H1 (cell line): Measurements from ENCODE around the gene TRAF3IP1. TPM values are rescaled to one million over a fixed set of nuclear protein-coding genes. Genes with fewer than 3 reads are reported as not detected.

Experiments
- CTCF ChIA-PET: fragments of 300-600 bp; sonication (Branson Sonifier 250); formaldehyde crosslinking; loops from one replicate; lab custom pipeline; 2021; ENCODE audit not compliant: partially characterized antibody; lab: Charles Lee
- POLR2A ChIA-PET: fragments of 300-600 bp; sonication (Branson Sonifier 250); formaldehyde crosslinking; loops from one replicate; lab custom pipeline; 2021; ENCODE audit warnings: inconsistent platforms; ENCODE audit not compliant: partially characterized antibody; lab: Charles Lee
- DNase-seq, 2 experiments: peaks; one replicate each; pipeline versions ENCODE4 v3.0.0 to v3.0.0-alpha.2; 2010 to 2022; ENCODE audit warnings: low spot score in 2 of 2, low read depth in 1 of 2, mixed read lengths in 1 of 2
- FAIRE-seq: peaks from 2 replicates; lab custom pipeline; 2011; peaks lifted over from hg19 to GRCh38; lab: Jason Lieb, UNC
- H2AFZ ChIP-seq: 2 replicates; pipeline ENCODE4 v1.8.1; 2012; ENCODE audit warnings: low read length, inconsistent platforms
- H2AK5ac ChIP-seq: 2 replicates; pipeline ENCODE4 v1.6.1; 2013; ENCODE audit warnings: low read depth, low read length
- H2BK120ac ChIP-seq: replicated peaks from 2 replicates; pipeline ENCODE3; 2013; ENCODE audit warnings: low read depth, low read length, inconsistent platforms
- H2BK12ac ChIP-seq: 2 replicates; pipeline ENCODE4 v1.6.1; 2013; ENCODE audit warnings: low read depth, low read length
- H2BK15ac ChIP-seq: 2 replicates; pipeline ENCODE4 v1.6.1; 2013; ENCODE audit warnings: low read length
- H2BK20ac ChIP-seq: 2 replicates; pipeline ENCODE4 v1.6.1; 2013; ENCODE audit warnings: low read length
- H2BK5ac ChIP-seq: 2 replicates; pipeline ENCODE4 v1.6.1; 2013; ENCODE audit warnings: low read depth, low read length
- H3K14ac ChIP-seq: 2 replicates; pipeline ENCODE4 v1.6.1; 2013; ENCODE audit warnings: inconsistent platforms; ENCODE audit not compliant: insufficient read length
- H3K18ac ChIP-seq: 2 replicates; pipeline ENCODE4 v1.6.1; 2013; ENCODE audit warnings: low read length; ENCODE audit errors: extremely low read depth
- H3K23ac ChIP-seq: 2 replicates; pipeline ENCODE4 v1.6.1; 2013; ENCODE audit warnings: inconsistent platforms; ENCODE audit not compliant: insufficient read length
- H3K23me2 ChIP-seq: 2 replicates; pipeline ENCODE4 v1.6.1; 2013; ENCODE audit warnings: low read depth, low read length
- H3K27ac ChIP-seq: 2 replicates; pipeline ENCODE4 v1.6.1; 2011; ENCODE audit warnings: low read depth, low read length, inconsistent platforms
- H3K27me3 ChIP-seq, 4 experiments: replicated peaks in 1 of 4; 1 replicate in 1 of 4; 2 replicates in 3 of 4; pipeline versions ENCODE4 v1.6.1 to v1.8.1; 2011 to 2013; ENCODE audit warnings: low read length in 3 of 4, mild to moderate bottlenecking in 3 of 4, inconsistent platforms in 2 of 4, mixed read lengths in 2 of 4, moderate library complexity in 1 of 4; ENCODE audit not compliant: control insufficient read depth in 3 of 4, insufficient read depth in 3 of 4; ENCODE audit errors: extremely low read depth in 1 of 4
- H3K36me3 ChIP-seq, 4 experiments: 2 replicates each; pipeline versions ENCODE4 v1.6.1 to v1.8.1; 2011 to 2013; ENCODE audit warnings: mild to moderate bottlenecking in 4 of 4, low read length in 3 of 4, moderate library complexity in 2 of 4, control low read depth in 1 of 4, inconsistent platforms in 1 of 4; ENCODE audit not compliant: insufficient read depth in 4 of 4, control insufficient read depth in 2 of 4
- H3K4ac ChIP-seq: replicated peaks from 2 replicates; pipeline ENCODE3; 2013; ENCODE audit warnings: low read length, low read depth, mixed read lengths, inconsistent platforms; ENCODE audit not compliant: insufficient read length
- H3K4me1 ChIP-seq, 4 experiments: replicated peaks in 1 of 4; 1 replicate in 1 of 4; 2 replicates in 3 of 4; pipeline versions ENCODE4 v1.6.1 to v1.8.1; 2011 to 2013; ENCODE audit warnings: low read length in 3 of 4, inconsistent platforms in 2 of 4, mixed read lengths in 1 of 4; ENCODE audit not compliant: insufficient read depth in 4 of 4, control insufficient read depth in 3 of 4
- H3K4me2 ChIP-seq, 2 experiments: 2 replicates each; pipeline versions ENCODE4 v1.6.1 to v1.8.1; 2011 to 2013; ENCODE audit warnings: low read depth in 2 of 2, low read length in 2 of 2, control low read depth in 1 of 2, inconsistent platforms in 1 of 2, mild to moderate bottlenecking in 1 of 2; ENCODE audit not compliant: insufficient read depth in 1 of 2
- H3K4me3 ChIP-seq, 4 experiments: fragments of 200-600, 300-600 bp in 1 of 4; sonication (generic), shearing (Covaris generic), sonication (Bioruptor Twin) in 1 of 4; 2 replicates each; pipeline versions ENCODE4 v1.5.1 to v1.8.1; 2011 to 2016; ENCODE audit warnings: low read length in 4 of 4, low read depth in 3 of 4, control low read depth in 2 of 4, inconsistent platforms in 2 of 4, mild to moderate bottlenecking in 2 of 4, mixed read lengths in 1 of 4, moderate library complexity in 1 of 4; ENCODE audit not compliant: insufficient read depth in 2 of 4; ENCODE audit errors: extremely low read depth in 1 of 4
- H3K56ac ChIP-seq: replicated peaks from 2 replicates; pipeline ENCODE3; 2013; ENCODE audit warnings: low read depth, mild to moderate bottlenecking, mixed read lengths, low read length, inconsistent platforms; ENCODE audit not compliant: insufficient read length
- H3K79me1 ChIP-seq: 2 replicates; pipeline ENCODE4 v1.6.1; 2013; ENCODE audit warnings: low read depth, low read length, control low read depth
- H3K79me2 ChIP-seq, 2 experiments: 2 replicates each; pipeline versions ENCODE4 v1.6.1 to v1.8.1; 2012 to 2013; ENCODE audit warnings: low read length in 2 of 2, mild to moderate bottlenecking in 2 of 2, inconsistent platforms in 1 of 2; ENCODE audit not compliant: insufficient read depth in 2 of 2, control insufficient read depth in 1 of 2
- H3K9ac ChIP-seq, 4 experiments: replicated peaks in 1 of 4; 1 replicate in 1 of 4; 2 replicates in 3 of 4; pipeline versions ENCODE4 v1.6.1 to v1.8.1; 2011 to 2013; ENCODE audit warnings: low read depth in 3 of 4, low read length in 3 of 4, control low read depth in 2 of 4, mild to moderate bottlenecking in 2 of 4, moderate library complexity in 2 of 4, inconsistent platforms in 1 of 4; ENCODE audit errors: extremely low read depth in 1 of 4
- H3K9me3 ChIP-seq, 2 experiments: 2 replicates each; pipeline versions ENCODE4 v1.6.1 to v1.8.1; 2012 to 2013; ENCODE audit warnings: mild to moderate bottlenecking in 2 of 2, moderate library complexity in 2 of 2, control low read depth in 1 of 2, inconsistent platforms in 1 of 2, low read depth in 1 of 2, low read length in 1 of 2, mixed read lengths in 1 of 2; ENCODE audit not compliant: insufficient read depth in 2 of 2
- H4K20me1 ChIP-seq, 2 experiments: replicated peaks in 1 of 2; 2 replicates each; pipeline versions ENCODE3 to v1.8.1; 2011 to 2013; ENCODE audit warnings: inconsistent platforms in 2 of 2, low read length in 2 of 2, mild to moderate bottlenecking in 1 of 2; ENCODE audit not compliant: insufficient read depth in 2 of 2, control insufficient read depth in 1 of 2
- H4K5ac ChIP-seq: 2 replicates; pipeline ENCODE4 v1.6.1; 2013; ENCODE audit warnings: low read length, low read depth, mixed read lengths, inconsistent platforms; ENCODE audit not compliant: insufficient read length
- H4K8ac ChIP-seq: 2 replicates; pipeline ENCODE4 v1.8.0; 2013; ENCODE audit warnings: mild to moderate bottlenecking, moderate library complexity, low read length, inconsistent platforms; ENCODE audit not compliant: insufficient read depth; ENCODE audit errors: extremely low read depth
- H4K91ac ChIP-seq: replicated peaks from 2 replicates; pipeline ENCODE3; 2013; ENCODE audit warnings: low read length, mixed read lengths, inconsistent platforms; ENCODE audit not compliant: insufficient read length
- ASH2L ChIP-seq: fragments of 200-600, 300-600 bp; sonication (generic); IDR thresholded peaks from one replicate; pipeline ENCODE4 v1.7.1; 2017; ENCODE audit warnings: low read length
- ATF2 ChIP-seq: IDR thresholded peaks from 2 replicates; pipeline ENCODE4 v1.6.1; 2012; ENCODE audit warnings: low read length, inconsistent platforms
- CREB1 ChIP-seq: IDR thresholded peaks from 2 replicates; pipeline ENCODE4 v1.6.1; 2012; ENCODE audit warnings: inconsistent platforms
- E2F6 ChIP-seq: IDR thresholded peaks from 2 replicates; pipeline ENCODE4 v1.6.1; 2012; ENCODE audit warnings: inconsistent platforms
- EZH2 ChIP-seq: fragments of 200-600 bp; sonication (generic); IDR thresholded peaks from 2 replicates; pipeline ENCODE4 v1.7.1; 2012; ENCODE audit warnings: low read depth, mild to moderate bottlenecking, moderate library complexity, low read length, inconsistent platforms; ENCODE audit not compliant: severe bottlenecking
- MAX ChIP-seq: IDR thresholded peaks from 2 replicates; pipeline ENCODE4 v1.6.1; 2012; ENCODE audit warnings: inconsistent platforms
- NANOG ChIP-seq: IDR thresholded peaks from 2 replicates; pipeline ENCODE4 v1.6.1; 2011; ENCODE audit warnings: low read length, low read depth, mild to moderate bottlenecking, inconsistent platforms; ENCODE audit not compliant: insufficient read depth, poor library complexity, severe bottlenecking
- SP2 ChIP-seq: IDR thresholded peaks from 2 replicates; pipeline ENCODE4 v1.6.1; 2012; ENCODE audit warnings: mild to moderate bottlenecking, low read length, inconsistent platforms
- SRF ChIP-seq: IDR thresholded peaks from 2 replicates; pipeline ENCODE4 v1.6.1; 2011; ENCODE audit warnings: mild to moderate bottlenecking, low read depth, low read length, moderate library complexity
- SUZ12 ChIP-seq: fragments of 200-600 bp; sonication (generic); IDR thresholded peaks from 2 replicates; pipeline ENCODE4 v1.6.1; 2012; ENCODE audit warnings: mild to moderate bottlenecking, inconsistent platforms, low read length, moderate library complexity, mixed read lengths
- WGBS, 2 experiments: shearing (Covaris generic) in 1 of 2; methylation state at CpG; one replicate each; pipeline versions ENCODE4 v1.1.6 to v1.1.7; 2013 to 2015; ENCODE audit warnings: low lambda C conversion rate in 2 of 2, mixed read lengths in 2 of 2, inconsistent platforms in 1 of 2, low coverage in 1 of 2, missing lambda C conversion rate in 1 of 2; ENCODE audit not compliant: insufficient replicate concordance in 2 of 2, insufficient coverage in 1 of 2, insufficient read length in 1 of 2; ENCODE audit errors: extremely low coverage in 1 of 2, missing lambda C conversion rate in 1 of 2; 5-methylcytosine and 5-hydroxymethylcytosine counted together
- polyA plus RNA-seq, 7 experiments: library from polyadenylated mRNA; depleted of rRNA in 3 of 7; stranded (reverse) in 5 of 7; unstranded in 2 of 7; fragments of >200 nt in 5 of 7; fragments of 200-250 nt in 2 of 7; gene quantifications; 1 replicate in 5 of 7; 2 replicates in 1 of 7; 4 replicates in 1 of 7; pipeline versions ENCODE4 v1.2.1 to v1.2.3, GENCODE V29; 2011 to 2013; ENCODE audit warnings: missing spikeins in 2 of 7, mixed read lengths in 2 of 7
- total RNA-seq: library from RNA; stranded (reverse); fragmentation: NEBNext Ultra II Directional; extraction: Animal tissue kit (Norgen Biotek cat#: 25700); gene quantifications from 2 replicates; pipeline ENCODE4 v1.2.1, GENCODE V29; 2021

TRAF3IP1 gene
- total and polyA plus RNA-seq, 2 of the 8 experiments (the other 6 are each of a cell fraction or from before 2014, with no cell fraction given), result 2.3 to 17.5 TPM

GRCh38 chr2:238284802-238285515 lies 35.4 kb upstream of the TRAF3IP1 start:
- POLR2A ChIA-PET, result interaction anchor here (1.3 to 1.4 kb wide), 2 partner anchors 14 to 16 kb away, joined by 3 read pairs; no protein-coding TSS in a partner anchor
- H2BK120ac ChIP-seq, result no peak overlapping the region

More at GRCh38 chr2:238284802-238285515, 35.4 kb upstream of the TRAF3IP1 start:
- no peak overlapping the region for H3K23ac ChIP-seq
- H3K4ac ChIP-seq, result no peak overlapping the region
- H2BK5ac ChIP-seq, result no peak overlapping the region
- CTCF ChIA-PET, result interaction anchor here (0.6 to 18.9 kb wide), 5 partner anchors 10 to 107 kb away, joined by 3 to 298 read pairs (median 6); no protein-coding TSS in a partner anchor
- no peak overlapping the region for H3K56ac ChIP-seq
- H2AFZ ChIP-seq, result no peak overlapping the region
- H3K4me2 ChIP-seq, result no peak overlapping the region
- no peak overlapping the region for H3K27ac ChIP-seq
- no peaks in the 10 kb centered on the region for H3K36me3 ChIP-seq
- H3K4me1 ChIP-seq, result peaks cover 6 to 19% (median 13%) of the 10 kb centered on the region in 4 experiments
- 92% methylated on average over 11 of the region's 11 CpGs; no CpG with 5 or more reads in 1 of the 2 experiments for WGBS, 2 experiments
- TF ChIP-seq SRF, result no peak
- no peak for TF ChIP-seq MAX
- no peak for TF ChIP-seq E2F6
- TF ChIP-seq SUZ12, result no peak
- TF ChIP-seq CREB1, result no peak
- no peak for TF ChIP-seq ATF2
- TF ChIP-seq EZH2, result no peak
- TF ChIP-seq SP2, result no peak
- TF ChIP-seq ASH2L, result no peak
- TF ChIP-seq NANOG, result no peak
- H2BK15ac ChIP-seq, result no peak overlapping the region
- no peak overlapping the region for H4K91ac ChIP-seq
- no peak overlapping the region; the same call in 1 of the 2 replicates for H4K8ac ChIP-seq
- no peak overlapping the region for H4K5ac ChIP-seq
- no peak overlapping the region for H3K9ac ChIP-seq
- DNase-seq, result no peak
- H3K4me3 ChIP-seq, result no peak overlapping the region
- H3K27me3 ChIP-seq, result peaks cover 0 to 10% (median 2%) of the 10 kb centered on the region in 4 experiments; a peak in 2 of 7 replicates
- no peak for FAIRE-seq
- peaks cover 1 to 5% of the 10 kb centered on the region in 2 experiments for H4K20me1 ChIP-seq
- H3K14ac ChIP-seq, result no peak overlapping the region
- H3K79me2 ChIP-seq, result peaks cover 0 to 4% of the 10 kb centered on the region in 2 experiments; a peak in 1 of 4 replicates
- no peak overlapping the region for H2AK5ac ChIP-seq
- peaks cover 12% of the 10 kb centered on the region for H3K23me2 ChIP-seq
- no peak overlapping the region for H2BK12ac ChIP-seq
- H3K9me3 ChIP-seq, result no peaks in the 10 kb centered on the region
- no peak overlapping the region for H3K18ac ChIP-seq
- H2BK20ac ChIP-seq, result no peak overlapping the region
- H3K79me1 ChIP-seq, result peaks cover under 1% of the 10 kb centered on the region
